ENCODE results near the gene PPP6R1. TPM values are rescaled to one million over a fixed set of nuclear protein-coding genes. Genes with fewer than 3 reads are reported as not detected.

Gene PPP6R1
- total RNA-seq, 4 donors from 2014 or later, result 49.0 to 56.2 (median 51.3) TPM

DNA sequence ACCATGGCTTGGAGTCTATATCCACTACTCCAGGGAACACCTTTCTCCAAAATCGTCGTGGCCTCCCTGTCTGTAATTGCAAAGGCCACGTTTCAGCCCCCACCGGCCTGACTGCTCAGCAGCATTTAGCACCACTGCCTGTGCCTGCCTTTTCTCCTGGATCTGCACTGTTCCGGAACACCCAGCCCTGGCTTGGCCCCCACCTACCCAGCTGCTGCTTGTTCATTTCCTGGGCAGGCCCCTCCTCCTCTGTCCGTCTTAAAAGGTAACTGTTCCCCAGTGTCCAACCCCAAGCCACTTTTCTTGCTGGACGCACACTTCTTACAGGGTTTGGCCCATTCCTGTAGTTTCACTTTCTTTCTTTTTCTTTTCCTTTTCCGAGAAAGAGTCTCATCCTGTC is 70.2 kb downstream of the PPP6R1 start:
- H3K36me3 ChIP-seq, result no peaks in the 10 kb centered on the region
- H3K27me3 ChIP-seq, result peaks cover 22% of the 10 kb centered on the region
- H3K27ac ChIP-seq, result peak overlapping the region; percentile 76
- peaks cover 17% of the 10 kb centered on the region for H3K4me1 ChIP-seq
- TF ChIP-seq EP300 (IDR thresholded peaks at IDR 0.05) (no peak), POLR2A (IDR thresholded peaks at IDR 0.05) (no peak), POLR2AphosphoS5 (IDR thresholded peaks at IDR 0.05) (no peak)
- TF ChIP-seq, protein P1, sequence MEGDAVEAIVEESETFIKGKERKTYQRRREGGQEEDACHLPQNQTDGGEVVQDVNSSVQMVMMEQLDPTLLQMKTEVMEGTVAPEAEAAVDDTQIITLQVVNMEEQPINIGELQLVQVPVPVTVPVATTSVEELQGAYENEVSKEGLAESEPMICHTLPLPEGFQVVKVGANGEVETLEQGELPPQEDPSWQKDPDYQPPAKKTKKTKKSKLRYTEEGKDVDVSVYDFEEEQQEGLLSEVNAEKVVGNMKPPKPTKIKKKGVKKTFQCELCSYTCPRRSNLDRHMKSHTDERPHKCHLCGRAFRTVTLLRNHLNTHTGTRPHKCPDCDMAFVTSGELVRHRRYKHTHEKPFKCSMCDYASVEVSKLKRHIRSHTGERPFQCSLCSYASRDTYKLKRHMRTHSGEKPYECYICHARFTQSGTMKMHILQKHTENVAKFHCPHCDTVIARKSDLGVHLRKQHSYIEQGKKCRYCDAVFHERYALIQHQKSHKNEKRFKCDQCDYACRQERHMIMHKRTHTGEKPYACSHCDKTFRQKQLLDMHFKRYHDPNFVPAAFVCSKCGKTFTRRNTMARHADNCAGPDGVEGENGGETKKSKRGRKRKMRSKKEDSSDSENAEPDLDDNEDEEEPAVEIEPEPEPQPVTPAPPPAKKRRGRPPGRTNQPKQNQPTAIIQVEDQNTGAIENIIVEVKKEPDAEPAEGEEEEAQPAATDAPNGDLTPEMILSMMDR (IDR thresholded peaks at IDR 0.05), result no peak
- 47% methylated on average over 8 of the region's 8 CpGs for WGBS
- H3K4me3 ChIP-seq, result no peak overlapping the region
- DNase-seq (ENCODE audit: low spot score in 2 of 2), result no peak
- no peaks in the 10 kb centered on the region for H3K9me3 ChIP-seq

DNA sequence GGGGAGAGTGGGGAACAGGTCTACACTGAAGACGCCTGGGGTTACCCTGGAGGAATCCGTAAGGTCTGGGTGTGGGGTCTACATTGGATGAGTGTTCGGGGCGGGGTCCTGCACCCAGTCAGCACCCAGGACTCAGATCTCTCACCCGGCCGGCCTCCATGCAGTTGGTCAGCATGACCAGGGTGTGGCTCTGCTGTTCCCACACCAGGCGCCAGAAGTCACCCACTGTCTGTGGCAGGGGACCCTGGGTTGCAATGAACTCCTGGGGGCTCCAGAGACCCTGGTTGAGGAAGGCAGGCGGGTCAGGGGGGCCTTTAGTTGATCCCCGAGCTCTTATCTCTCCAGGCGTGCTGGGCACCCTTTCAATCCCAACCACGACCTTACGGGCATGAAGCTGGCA is 72.7 kb downstream of the PPP6R1 start:
- H3K9me3 ChIP-seq, result no peaks in the 10 kb centered on the region
- peaks cover 44% of the 10 kb centered on the region for H3K27me3 ChIP-seq
- DNase-seq (ENCODE audit: low spot score in 2 of 2), result no peak
- 100% methylated on average over 1 of the region's 12 CpGs for whole genome bisulfite sequencing
- H3K27ac ChIP-seq, result no peak overlapping the region
- no peak overlapping the region for H3K4me3 ChIP-seq
- H3K4me1 ChIP-seq, result peaks cover 17% of the 10 kb centered on the region
- H3K36me3 ChIP-seq, result no peaks in the 10 kb centered on the region
- no peak for TF ChIP-seq POLR2AphosphoS5 (IDR thresholded peaks at IDR 0.05)
- TF ChIP-seq, protein P1 (IDR thresholded peaks at IDR 0.05), result no peak
- no peak for TF ChIP-seq EP300 (IDR thresholded peaks at IDR 0.05)
- TF ChIP-seq POLR2A (IDR thresholded peaks at IDR 0.05), result no peak

DNA sequence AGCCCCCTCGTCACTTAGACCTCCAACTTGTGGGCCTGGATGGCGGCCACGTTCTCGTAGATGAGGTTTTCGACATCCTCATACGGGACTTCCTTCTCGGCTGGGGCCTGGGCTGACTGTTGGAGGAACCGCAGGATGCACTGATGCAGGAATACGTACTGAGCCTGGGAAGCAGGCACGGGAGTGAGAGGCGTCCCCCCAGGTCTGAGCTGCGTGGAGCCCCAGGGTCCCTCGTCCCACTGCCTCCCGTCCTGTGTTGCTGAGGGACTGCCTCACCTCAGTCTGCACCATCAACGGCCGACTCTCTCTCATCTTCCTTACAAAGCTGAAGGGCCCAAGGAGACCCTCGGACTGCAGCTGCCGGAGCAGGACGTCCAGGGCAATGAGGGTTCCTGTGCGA is 77.1 kb downstream of the PPP6R1 start:
- no peak for DNase-seq (ENCODE audit: low spot score in 2 of 2)
- TF ChIP-seq POLR2AphosphoS5 (IDR thresholded peaks at IDR 0.05), result no peak
- no peak for TF ChIP-seq EP300 (IDR thresholded peaks at IDR 0.05)
- TF ChIP-seq, protein P1 (IDR thresholded peaks at IDR 0.05), result no peak
- no peak for TF ChIP-seq POLR2A (IDR thresholded peaks at IDR 0.05)
- Histone ChIP-seq H3K36me3 (no peaks in the 10 kb centered on the region), H3K9me3 (no peaks in the 10 kb centered on the region), H3K4me1 (peaks cover 17% of the 10 kb centered on the region), H3K27ac (no peak overlapping the region), H3K27me3 (peaks cover 87% of the 10 kb centered on the region), H3K4me3 (no peak overlapping the region)
- WGBS, result 68% methylated on average over 14 of the region's 20 CpGs

Other genes with a start within 250 kb of the PPP6R1 start
- 1 to 10 TPM in 2 of 4 donors, under 1 TPM in 1, not detected in 1; 0.42 to 2.6 (median 1.7) TPM for gene GP6, start 220.8 kb downstream of the PPP6R1 start, total RNA-seq
- 100 to 1,000 TPM in 2 of 4 donors, 10 to 100 TPM in 2; 70.6 to 225 (median 108) TPM for gene RDH13, start 195.9 kb downstream of the PPP6R1 start, total RNA-seq
- gene EPS8L1, start 183.1 kb downstream of the PPP6R1 start, total RNA-seq, result 100 to 1,000 TPM; 243 to 384 (median 304) TPM
- gene PPP1R12C, start 141.4 kb downstream of the PPP6R1 start, total RNA-seq, result 100 to 1,000 TPM in 1 of 4 donors, 10 to 100 TPM in 3; 51.7 to 126 (median 78.7) TPM
- 10 to 100 TPM; 13.6 to 46.7 (median 19.6) TPM for gene TNNT1, start 109.8 kb downstream of the PPP6R1 start, total RNA-seq
- 1 to 10 TPM; 1.7 to 4.7 (median 3.2) TPM for gene TNNI3, start 101.3 kb downstream of the PPP6R1 start, total RNA-seq
- 10 to 100 TPM in 1 of 4 donors, 1 to 10 TPM in 1, under 1 TPM in 2; 0.48 to 10.6 (median 3.1) TPM for gene DNAAF3, start 92.4 kb downstream of the PPP6R1 start, total RNA-seq
- 1 to 10 TPM in 3 of 4 donors, not detected in 1; 1.1 to 7.8 (median 6.8) TPM for gene SYT5, start 78.7 kb downstream of the PPP6R1 start, total RNA-seq
- gene PTPRH, start 49.5 kb downstream of the PPP6R1 start, total RNA-seq, result 1 to 10 TPM in 2 of 4 donors, under 1 TPM in 1, not detected in 1; 0.34 to 1.4 (median 1.1) TPM
- 1 to 10 TPM; 2.0 to 9.4 (median 4.2) TPM for gene TMEM86B, start 30.3 kb downstream of the PPP6R1 start, total RNA-seq
- 10 to 100 TPM; 17.9 to 46.7 (median 36.7) TPM for gene HSPBP1, start 21.1 kb upstream of the PPP6R1 start, total RNA-seq
- 1 to 10 TPM in 3 of 4 donors, under 1 TPM in 1; 0.68 to 2.3 (median 1.6) TPM for gene BRSK1, start 25.0 kb upstream of the PPP6R1 start, total RNA-seq
- not detected for gene TMEM150B, start 66.3 kb upstream of the PPP6R1 start, total RNA-seq
- gene KMT5C, start 80.9 kb upstream of the PPP6R1 start, total RNA-seq, result 10 to 100 TPM; 17.3 to 61.8 (median 39.1) TPM
- gene COX6B2, start 95.7 kb upstream of the PPP6R1 start, total RNA-seq, result 1 to 10 TPM in 3 of 4 donors, under 1 TPM in 1; 0.47 to 1.9 (median 1.3) TPM
- gene GARIN5B, start 104.2 kb upstream of the PPP6R1 start, total RNA-seq, result not detected
- gene IL11, start 111.4 kb upstream of the PPP6R1 start, total RNA-seq, result 1 to 10 TPM in 3 of 4 donors, under 1 TPM in 1; 0.97 to 1.7 (median 1.2) TPM
- not detected for gene TMEM190, start 117.8 kb upstream of the PPP6R1 start, total RNA-seq
- gene TMEM238, start 125.3 kb upstream of the PPP6R1 start, total RNA-seq, result 10 to 100 TPM in 3 of 4 donors, 1 to 10 TPM in 1; 6.3 to 37.1 (median 29.3) TPM
- gene RPL28, start 126.9 kb upstream of the PPP6R1 start, total RNA-seq, result 100 to 1,000 TPM; 605 to 767 (median 714) TPM
- 10 to 100 TPM in 2 of 4 donors, 1 to 10 TPM in 2; 7.4 to 17.0 (median 12.2) TPM for gene UBE2S, start 148.8 kb upstream of the PPP6R1 start, total RNA-seq
- under 1 TPM in 2 of 4 donors, not detected in 2; 0.08 to 0.26 TPM for gene SHISA7, start 184.3 kb upstream of the PPP6R1 start, total RNA-seq
- gene ISOC2, start 202.6 kb upstream of the PPP6R1 start, total RNA-seq, result 10 to 100 TPM; 44.7 to 97.2 (median 87.5) TPM
- gene C19orf85, start 205.7 kb upstream of the PPP6R1 start, total RNA-seq, result not detected
- 10 to 100 TPM; 17.3 to 22.9 (median 19.8) TPM for gene ZNF628, start 217.6 kb upstream of the PPP6R1 start, total RNA-seq
- 1 to 10 TPM; 2.4 to 4.8 (median 4.0) TPM for gene NAT14, start 226.2 kb upstream of the PPP6R1 start, total RNA-seq
- gene SSC5D, start 229.4 kb upstream of the PPP6R1 start, total RNA-seq, result 1 to 10 TPM in 2 of 4 donors, under 1 TPM in 2; 0.57 to 2.1 (median 1.0) TPM